Urinary bladder (tissue), 4 donors: ENCODE measurements around the gene KHDC1L. TPM values are rescaled to one million over a fixed set of nuclear protein-coding genes. Genes with fewer than 3 reads are reported as not detected.
"Not testable (repeated sequence)": the region's sequence is repeated elsewhere in the genome, so short reads cannot be mapped to it uniquely, and the experiment has no call there.

Source experiments
- DNase-seq: peaks from one replicate; pipeline ENCODE4 v3.0.0-alpha.2; 2015; ENCODE audit errors: extremely low spot score
- H3K27ac ChIP-seq: one replicate; pipeline ENCODE4 v1.5.1; 2013; ENCODE audit warnings: low read depth, mild to moderate bottlenecking, moderate library complexity
- H3K36me3 ChIP-seq: one replicate; pipeline ENCODE4 v1.6.1; 2013; ENCODE audit warnings: mild to moderate bottlenecking, moderate library complexity; ENCODE audit not compliant: insufficient read depth
- H3K4me1 ChIP-seq: one replicate; pipeline ENCODE4 v1.6.1; 2013; ENCODE audit warnings: mild to moderate bottlenecking, moderate library complexity; ENCODE audit not compliant: insufficient read depth
- H3K4me3 ChIP-seq: one replicate; pipeline ENCODE4 v1.5.1; 2013; ENCODE audit warnings: low read depth, low read length
- WGBS: extraction: QIAGEN DNeasy Blood & Tissue Kit; methylation state at CpG from one replicate; pipeline ENCODE4 v1.1.7; 2013; 5-methylcytosine and 5-hydroxymethylcytosine counted together
- polyA plus RNA-seq: library from polyadenylated mRNA; stranded (reverse); fragments of 200-250 nt; gene quantifications from one replicate; pipeline ENCODE4 v1.2.3, GENCODE V29; 2013
- total RNA-seq: library from RNA; depleted of rRNA; stranded (reverse); fragments of >200 nt; gene quantifications from one replicate; pipeline ENCODE4 v1.2.3, GENCODE V29; 2014
- donor health status: healthy with polysubstance abuse.
- donor health status: healthy.

Gene KHDC1L
- total and polyA plus RNA-seq, 2 donors, result not detected

- H3K4me3 ChIP-seq, result no peak overlapping the region
- 79% methylated on average over 5 of the region's 5 CpGs for WGBS
Measured at GRCh38 chr6:73236144-73236750, 11.0 kb upstream of the KHDC1L start.

GRCh38 chr6:73234733-73235132, 9.4 kb upstream of the KHDC1L start:
- DNase-seq, result no peak
- no peak overlapping the region for H3K4me3 ChIP-seq
- no peaks in the 10 kb centered on the region for H3K36me3 ChIP-seq
- 89% methylated on average over 1 of the region's 1 CpG for WGBS
- H3K4me1 ChIP-seq, result no peaks in the 10 kb centered on the region
- H3K27ac ChIP-seq, result no peak overlapping the region

More at GRCh38 chr6:73236144-73236750, 11.0 kb upstream of the KHDC1L start:
- Histone ChIP-seq H3K36me3 (no peaks in the 10 kb centered on the region), H3K4me1 (no peaks in the 10 kb centered on the region), H3K27ac (no peak overlapping the region)
- DNase-seq, result no peak

GRCh38 chr6:73233971-73234370, 8.7 kb upstream of the KHDC1L start:
- not testable (repeated sequence) for H3K4me3 ChIP-seq, H3K4me1 ChIP-seq, H3K36me3 ChIP-seq, H3K27ac ChIP-seq, DNase-seq
- 26% methylated on average over 3 of the region's 3 CpGs for WGBS

- H3K27ac ChIP-seq, result no peak overlapping the region
- WGBS, result 94% methylated on average over 6 of the region's 6 CpGs
Measured at GRCh38 chr6:73233048-73233447, 7.8 kb upstream of the KHDC1L start.

GRCh38 chr6:73231986-73232391, 6.7 kb upstream of the KHDC1L start:
- Histone ChIP-seq H3K36me3 (no peaks in the 10 kb centered on the region), H3K4me3 (no peak overlapping the region), H3K27ac (no peak overlapping the region), H3K4me1 (no peaks in the 10 kb centered on the region)
- WGBS, result 79% methylated on average over 1 of the region's 1 CpG
- no peak for DNase-seq

More at GRCh38 chr6:73233048-73233447, 7.8 kb upstream of the KHDC1L start:
- no peak for DNase-seq
- no peak overlapping the region for H3K4me3 ChIP-seq
- H3K36me3 ChIP-seq, result no peaks in the 10 kb centered on the region
- no peaks in the 10 kb centered on the region for H3K4me1 ChIP-seq

- DNase-seq, result no peak
- Histone ChIP-seq H3K4me1 (no peaks in the 10 kb centered on the region), H3K4me3 (no peak overlapping the region), H3K36me3 (no peaks in the 10 kb centered on the region), H3K27ac (no peak overlapping the region)
- 92% methylated on average over 3 of the region's 3 CpGs for WGBS
Measured at GRCh38 chr6:73227606-73228255, 2.4 kb upstream of the KHDC1L start.

GRCh38 chr6:73216859-73217258, 8.4 kb downstream of the KHDC1L start:
- H3K27ac ChIP-seq, result no peak overlapping the region
- no peak overlapping the region for H3K4me3 ChIP-seq
- DNase-seq, result no peak
- 91% methylated on average over 2 of the region's 2 CpGs for WGBS
- H3K36me3 ChIP-seq, result peaks cover 2% of the 10 kb centered on the region
- H3K4me1 ChIP-seq, result no peaks in the 10 kb centered on the region

- no peaks in the 10 kb centered on the region for H3K36me3 ChIP-seq
- WGBS, result 80% methylated on average over 9 of the region's 9 CpGs
- no peak overlapping the region for H3K27ac ChIP-seq
- H3K4me3 ChIP-seq, result no peak overlapping the region
- no peaks in the 10 kb centered on the region for H3K4me1 ChIP-seq
- DNase-seq, result no peak
Measured at GRCh38 chr6:73209117-73209516, 16.2 kb downstream of the KHDC1L start.

- no peak for DNase-seq
- Histone ChIP-seq H3K4me3 (no peak overlapping the region), H3K36me3 (no peaks in the 10 kb centered on the region), H3K4me1 (no peaks in the 10 kb centered on the region), H3K27ac (no peak overlapping the region)
- WGBS, result 90% methylated on average over 3 of the region's 3 CpGs
Measured at GRCh38 chr6:73207221-73207837, 18.0 kb downstream of the KHDC1L start.

GRCh38 chr6:73204252-73204651, 21.0 kb downstream of the KHDC1L start:
- no peaks in the 10 kb centered on the region for H3K36me3 ChIP-seq
- WGBS, result 69% methylated on average over 4 of the region's 4 CpGs
- no peak overlapping the region for H3K4me3 ChIP-seq
- no peak for DNase-seq
- H3K4me1 ChIP-seq, result no peaks in the 10 kb centered on the region
- H3K27ac ChIP-seq, result no peak overlapping the region

GRCh38 chr6:73203098-73203497, 22.2 kb downstream of the KHDC1L start:
- H3K4me3 ChIP-seq, result no peak overlapping the region
- 92% methylated on average over 1 of the region's 1 CpG for WGBS
- no peaks in the 10 kb centered on the region for H3K4me1 ChIP-seq
- H3K36me3 ChIP-seq, result no peaks in the 10 kb centered on the region
- DNase-seq, result no peak
- H3K27ac ChIP-seq, result no peak overlapping the region

- no peak overlapping the region for H3K27ac ChIP-seq
- H3K4me1 ChIP-seq, result no peaks in the 10 kb centered on the region
- no peaks in the 10 kb centered on the region for H3K36me3 ChIP-seq
- no peak overlapping the region for H3K4me3 ChIP-seq
- 81% methylated on average over 4 of the region's 4 CpGs for WGBS
- no peak for DNase-seq
Measured at GRCh38 chr6:73200735-73201134, 24.6 kb downstream of the KHDC1L start.

GRCh38 chr6:73200247-73200646, 25.0 kb downstream of the KHDC1L start:
- no peak overlapping the region for H3K27ac ChIP-seq
- no peak overlapping the region for H3K4me3 ChIP-seq
- no peaks in the 10 kb centered on the region for H3K36me3 ChIP-seq
- 88% methylated on average over 3 of the region's 3 CpGs for WGBS
- DNase-seq, result no peak
- no peaks in the 10 kb centered on the region for H3K4me1 ChIP-seq

GRCh38 chr6:73194744-73195143, 30.6 kb downstream of the KHDC1L start:
- DNase-seq, result no peak
- Histone ChIP-seq H3K27ac (no peak overlapping the region), H3K36me3 (no peaks in the 10 kb centered on the region), H3K4me1 (no peaks in the 10 kb centered on the region), H3K4me3 (no peak overlapping the region)
- 95% methylated on average over 7 of the region's 7 CpGs for WGBS
